ENCODE data around the gene FAM3D.

DNA sequence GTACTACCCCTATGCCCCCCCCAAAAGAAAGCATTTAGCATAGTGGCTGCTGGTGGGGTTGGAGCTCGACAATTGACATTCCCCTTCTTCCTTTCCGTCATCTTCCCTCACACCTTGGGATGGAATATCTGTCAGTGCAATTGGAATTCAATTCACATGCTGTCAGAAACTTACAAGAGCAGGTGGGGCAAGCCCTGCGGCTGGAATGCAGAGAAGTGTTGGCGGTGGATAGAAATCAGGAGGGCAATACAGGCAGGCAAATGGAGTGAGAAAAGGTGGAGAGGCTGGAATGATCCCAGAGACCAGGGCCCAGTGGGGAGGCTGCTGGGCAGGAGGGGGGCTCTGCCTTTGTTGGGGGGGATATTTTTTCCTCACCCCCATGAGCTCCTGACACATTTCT is 44.1 kb downstream of the FAM3D start:
- TF ChIP-seq, protein P1, sequence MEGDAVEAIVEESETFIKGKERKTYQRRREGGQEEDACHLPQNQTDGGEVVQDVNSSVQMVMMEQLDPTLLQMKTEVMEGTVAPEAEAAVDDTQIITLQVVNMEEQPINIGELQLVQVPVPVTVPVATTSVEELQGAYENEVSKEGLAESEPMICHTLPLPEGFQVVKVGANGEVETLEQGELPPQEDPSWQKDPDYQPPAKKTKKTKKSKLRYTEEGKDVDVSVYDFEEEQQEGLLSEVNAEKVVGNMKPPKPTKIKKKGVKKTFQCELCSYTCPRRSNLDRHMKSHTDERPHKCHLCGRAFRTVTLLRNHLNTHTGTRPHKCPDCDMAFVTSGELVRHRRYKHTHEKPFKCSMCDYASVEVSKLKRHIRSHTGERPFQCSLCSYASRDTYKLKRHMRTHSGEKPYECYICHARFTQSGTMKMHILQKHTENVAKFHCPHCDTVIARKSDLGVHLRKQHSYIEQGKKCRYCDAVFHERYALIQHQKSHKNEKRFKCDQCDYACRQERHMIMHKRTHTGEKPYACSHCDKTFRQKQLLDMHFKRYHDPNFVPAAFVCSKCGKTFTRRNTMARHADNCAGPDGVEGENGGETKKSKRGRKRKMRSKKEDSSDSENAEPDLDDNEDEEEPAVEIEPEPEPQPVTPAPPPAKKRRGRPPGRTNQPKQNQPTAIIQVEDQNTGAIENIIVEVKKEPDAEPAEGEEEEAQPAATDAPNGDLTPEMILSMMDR (IDR thresholded peaks at IDR 0.05), result no peak
- TF ChIP-seq TCF7L2 (IDR thresholded peaks at IDR 0.05; ENCODE audit: low read depth, low read length), result no peak
- TF ChIP-seq, protein P2, sequence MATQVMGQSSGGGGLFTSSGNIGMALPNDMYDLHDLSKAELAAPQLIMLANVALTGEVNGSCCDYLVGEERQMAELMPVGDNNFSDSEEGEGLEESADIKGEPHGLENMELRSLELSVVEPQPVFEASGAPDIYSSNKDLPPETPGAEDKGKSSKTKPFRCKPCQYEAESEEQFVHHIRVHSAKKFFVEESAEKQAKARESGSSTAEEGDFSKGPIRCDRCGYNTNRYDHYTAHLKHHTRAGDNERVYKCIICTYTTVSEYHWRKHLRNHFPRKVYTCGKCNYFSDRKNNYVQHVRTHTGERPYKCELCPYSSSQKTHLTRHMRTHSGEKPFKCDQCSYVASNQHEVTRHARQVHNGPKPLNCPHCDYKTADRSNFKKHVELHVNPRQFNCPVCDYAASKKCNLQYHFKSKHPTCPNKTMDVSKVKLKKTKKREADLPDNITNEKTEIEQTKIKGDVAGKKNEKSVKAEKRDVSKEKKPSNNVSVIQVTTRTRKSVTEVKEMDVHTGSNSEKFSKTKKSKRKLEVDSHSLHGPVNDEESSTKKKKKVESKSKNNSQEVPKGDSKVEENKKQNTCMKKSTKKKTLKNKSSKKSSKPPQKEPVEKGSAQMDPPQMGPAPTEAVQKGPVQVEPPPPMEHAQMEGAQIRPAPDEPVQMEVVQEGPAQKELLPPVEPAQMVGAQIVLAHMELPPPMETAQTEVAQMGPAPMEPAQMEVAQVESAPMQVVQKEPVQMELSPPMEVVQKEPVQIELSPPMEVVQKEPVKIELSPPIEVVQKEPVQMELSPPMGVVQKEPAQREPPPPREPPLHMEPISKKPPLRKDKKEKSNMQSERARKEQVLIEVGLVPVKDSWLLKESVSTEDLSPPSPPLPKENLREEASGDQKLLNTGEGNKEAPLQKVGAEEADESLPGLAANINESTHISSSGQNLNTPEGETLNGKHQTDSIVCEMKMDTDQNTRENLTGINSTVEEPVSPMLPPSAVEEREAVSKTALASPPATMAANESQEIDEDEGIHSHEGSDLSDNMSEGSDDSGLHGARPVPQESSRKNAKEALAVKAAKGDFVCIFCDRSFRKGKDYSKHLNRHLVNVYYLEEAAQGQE (IDR thresholded peaks at IDR 0.05; ENCODE audit: insufficient read depth in 1 of 2, low read depth in 2 of 2, low read length in 1 of 2), result no peak

Measured in Panc1 (cell line).